Measurements from ENCODE around the gene GFRA3. TPM values are rescaled to one million over a fixed set of nuclear protein-coding genes. Genes with fewer than 3 reads are reported as not detected.
"Not testable (repeated sequence)": the region's sequence is repeated elsewhere in the genome, so short reads cannot be mapped to it uniquely, and the experiment has no call there.

The GFRA3 gene
- not detected for polyA plus RNA-seq (2013, experiment 1 of 2; ENCODE audit: insufficient read length)
- 0.22 TPM for polyA plus RNA-seq (2013, experiment 2 of 2; ENCODE audit: insufficient read length)

GRCh38 chr5:138274189-138274853 is at the start of gene GFRA3:
GFRA3 (minus strand) TSS chr5:138274621; CDS start chr5:138274424, 197 bp downstream.
- no peak for DNase-seq

GRCh38 chr5:138318211-138318610 is 43.8 kb upstream of the GFRA3 start:
- DNase-seq: not testable (repeated sequence)

GRCh38 chr5:138316355-138316754 is 41.9 kb upstream of the GFRA3 start:
- no peak for DNase-seq

GRCh38 chr5:138315751-138316278 is 41.4 kb upstream of the GFRA3 start:
- DNase-seq: no peak

GRCh38 chr5:138305797-138306196 is 31.4 kb upstream of the GFRA3 start:
- no peak for DNase-seq

GRCh38 chr5:138303372-138303771 is 29.0 kb upstream of the GFRA3 start:
- DNase-seq: no peak

GRCh38 chr5:138289296-138289695 is 14.9 kb upstream of the GFRA3 start:
- no peak for DNase-seq

- no peak for DNase-seq
Measured at GRCh38 chr5:138287246-138287645, 12.8 kb upstream of the GFRA3 start.

- peak; percentile 49 for DNase-seq
Measured at GRCh38 chr5:138282920-138283742, 8.7 kb upstream of the GFRA3 start.

GRCh38 chr5:138280915-138281314 is 6.5 kb upstream of the GFRA3 start:
- no peak for DNase-seq

- no peak for DNase-seq
Measured at GRCh38 chr5:138276402-138277054, 2.1 kb upstream of the GFRA3 start.

- DNase-seq: no peak
Measured at GRCh38 chr5:138275895-138276294, 1.5 kb upstream of the GFRA3 start.

- DNase-seq: no peak
Measured at GRCh38 chr5:138275379-138275782, 960 bp upstream of the GFRA3 start.

- no peak for DNase-seq
Measured at GRCh38 chr5:138273834-138274188, 610 bp downstream of the GFRA3 start.

- no peak for DNase-seq
Measured at GRCh38 chr5:138272681-138273080, 1.7 kb downstream of the GFRA3 start.

- no peak for DNase-seq
Measured at GRCh38 chr5:138271281-138271680, 3.1 kb downstream of the GFRA3 start.

- DNase-seq: no peak
Measured at GRCh38 chr5:138264183-138264582, 10.2 kb downstream of the GFRA3 start.

- no peak for DNase-seq
Measured at GRCh38 chr5:138263581-138263980, 10.8 kb downstream of the GFRA3 start.

GRCh38 chr5:138258704-138259292 is 15.6 kb downstream of the GFRA3 start:
- DNase-seq: no peak

GRCh38 chr5:138257583-138257982 is 16.8 kb downstream of the GFRA3 start:
- no peak for DNase-seq

GRCh38 chr5:138252944-138253343 is 21.5 kb downstream of the GFRA3 start:
- no peak for DNase-seq

GRCh38 chr5:138247800-138248199 is 26.6 kb downstream of the GFRA3 start:
- not testable (repeated sequence) for DNase-seq

- DNase-seq: no peak
Measured at GRCh38 chr5:138246822-138247221, 27.6 kb downstream of the GFRA3 start.
